ENCODE data around the gene NR2C2AP.

DNA sequence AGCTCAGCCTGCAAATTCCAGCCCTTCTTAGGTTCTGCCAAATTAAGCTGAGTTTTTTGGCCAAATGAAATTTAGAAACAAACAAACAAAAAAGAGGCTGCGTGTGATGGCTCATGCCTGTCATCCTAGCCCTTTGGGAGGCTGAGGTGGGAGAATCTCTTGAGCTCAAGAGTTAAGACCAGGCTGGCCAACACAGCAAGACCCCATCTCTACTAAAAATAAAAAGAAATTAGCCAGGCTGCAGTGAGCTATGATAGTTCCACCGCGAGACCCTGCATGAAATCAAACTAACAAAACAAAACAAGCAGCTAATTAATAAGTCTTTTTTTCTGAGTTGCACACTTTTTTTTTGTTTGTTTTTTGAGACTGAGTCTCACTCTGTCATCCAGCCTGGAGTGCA is 26.5 kb upstream of the NR2C2AP start:
- TF ChIP-seq, protein P1, sequence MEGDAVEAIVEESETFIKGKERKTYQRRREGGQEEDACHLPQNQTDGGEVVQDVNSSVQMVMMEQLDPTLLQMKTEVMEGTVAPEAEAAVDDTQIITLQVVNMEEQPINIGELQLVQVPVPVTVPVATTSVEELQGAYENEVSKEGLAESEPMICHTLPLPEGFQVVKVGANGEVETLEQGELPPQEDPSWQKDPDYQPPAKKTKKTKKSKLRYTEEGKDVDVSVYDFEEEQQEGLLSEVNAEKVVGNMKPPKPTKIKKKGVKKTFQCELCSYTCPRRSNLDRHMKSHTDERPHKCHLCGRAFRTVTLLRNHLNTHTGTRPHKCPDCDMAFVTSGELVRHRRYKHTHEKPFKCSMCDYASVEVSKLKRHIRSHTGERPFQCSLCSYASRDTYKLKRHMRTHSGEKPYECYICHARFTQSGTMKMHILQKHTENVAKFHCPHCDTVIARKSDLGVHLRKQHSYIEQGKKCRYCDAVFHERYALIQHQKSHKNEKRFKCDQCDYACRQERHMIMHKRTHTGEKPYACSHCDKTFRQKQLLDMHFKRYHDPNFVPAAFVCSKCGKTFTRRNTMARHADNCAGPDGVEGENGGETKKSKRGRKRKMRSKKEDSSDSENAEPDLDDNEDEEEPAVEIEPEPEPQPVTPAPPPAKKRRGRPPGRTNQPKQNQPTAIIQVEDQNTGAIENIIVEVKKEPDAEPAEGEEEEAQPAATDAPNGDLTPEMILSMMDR (IDR thresholded peaks at IDR 0.05), result no peak
- TF ChIP-seq ZFX (IDR thresholded peaks at IDR 0.05; ENCODE audit: borderline replicate concordance), result no peak
